DMS114 treated with DMSO at 0.1 percent for 48 hours (cell line): ENCODE measurements around the gene FREM1.

Source experiments
- DNase-seq: peaks from one replicate; lab custom pipeline; 2025; ENCODE audit not compliant: unreplicated experiment; lab: John Stamatoyannopoulos, UW

Gene FREM1

DNA sequence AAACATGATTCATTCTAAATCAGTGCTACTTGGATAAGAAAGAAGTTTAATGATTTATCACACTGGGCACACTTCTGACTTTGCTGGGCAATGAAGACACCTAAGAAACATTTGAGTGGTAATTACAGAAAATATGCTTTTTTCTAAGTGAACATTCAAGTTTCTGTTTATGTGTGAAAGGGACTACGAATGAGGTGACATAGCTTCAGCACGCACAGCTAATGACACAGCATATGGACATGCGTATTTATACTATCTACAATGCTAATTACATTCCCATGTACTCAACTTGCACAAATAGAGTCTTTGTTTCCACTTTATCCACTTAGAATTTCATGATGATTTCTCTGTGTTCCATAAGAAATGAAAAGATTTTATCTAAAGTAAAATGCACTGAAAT lies 40.6 kb downstream of the FREM1 start:
- no peak for DNase-seq

GRCh38 chr9:14868772-14869583 lies 41.2 kb downstream of the FREM1 start:
- DNase-seq: no peak

- no peak for DNase-seq
Observed at GRCh38 chr9:14868418-14868771, 41.8 kb downstream of the FREM1 start.

DNA sequence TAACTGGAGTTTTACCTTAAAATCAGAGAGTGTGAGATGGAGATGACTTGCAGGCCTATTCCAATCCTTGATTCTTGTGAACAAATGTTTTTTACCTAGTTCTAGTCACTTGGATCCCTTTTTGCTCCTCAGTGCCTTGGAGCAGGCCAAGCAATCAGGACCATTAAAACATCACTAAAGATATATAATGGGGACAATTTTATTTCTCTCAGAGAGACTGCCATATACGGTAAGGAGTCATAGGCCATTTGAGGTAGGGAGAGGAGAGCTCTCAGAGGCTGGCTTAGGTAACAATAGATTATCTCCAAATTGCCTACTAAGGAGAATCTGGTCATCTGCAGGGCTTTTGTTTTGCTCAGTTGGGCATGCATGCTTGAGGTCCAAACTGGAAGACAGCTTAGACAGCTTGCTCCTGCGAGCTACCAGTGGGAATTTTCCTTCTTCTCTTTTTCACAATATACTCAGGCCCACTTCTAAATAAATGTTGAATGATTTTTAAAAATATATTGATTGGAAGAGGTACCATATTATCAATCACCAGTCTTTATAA lies 44.0 kb downstream of the FREM1 start:
- DNase-seq: no peak

- DNase-seq: no peak
Observed at GRCh38 chr9:14864309-14864708, 45.9 kb downstream of the FREM1 start.

DNA sequence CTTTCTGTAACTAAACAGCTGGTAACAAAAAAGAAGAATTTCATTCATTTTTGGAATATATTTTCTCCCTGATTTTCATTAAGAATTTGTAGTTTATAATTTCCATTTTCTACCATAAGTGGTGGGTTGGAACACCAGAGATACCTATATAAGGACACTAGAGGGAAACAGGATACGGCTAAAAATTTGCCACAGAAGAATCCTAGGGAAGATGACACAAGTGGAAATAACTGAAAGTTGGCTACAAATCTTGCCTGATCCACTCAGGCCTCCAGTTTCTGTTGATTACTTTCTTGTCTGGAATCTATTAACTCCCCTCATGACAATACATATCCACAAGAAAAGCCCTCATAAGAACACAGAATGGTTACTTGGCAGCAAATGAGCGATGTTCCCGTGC lies 46.8 kb downstream of the FREM1 start:
- DNase-seq: no peak

- no peak for DNase-seq
Observed at GRCh38 chr9:14857449-14858305, 52.6 kb downstream of the FREM1 start.

GRCh38 chr9:14849851-14850250 lies 60.4 kb downstream of the FREM1 start:
- no peak for DNase-seq

DNA sequence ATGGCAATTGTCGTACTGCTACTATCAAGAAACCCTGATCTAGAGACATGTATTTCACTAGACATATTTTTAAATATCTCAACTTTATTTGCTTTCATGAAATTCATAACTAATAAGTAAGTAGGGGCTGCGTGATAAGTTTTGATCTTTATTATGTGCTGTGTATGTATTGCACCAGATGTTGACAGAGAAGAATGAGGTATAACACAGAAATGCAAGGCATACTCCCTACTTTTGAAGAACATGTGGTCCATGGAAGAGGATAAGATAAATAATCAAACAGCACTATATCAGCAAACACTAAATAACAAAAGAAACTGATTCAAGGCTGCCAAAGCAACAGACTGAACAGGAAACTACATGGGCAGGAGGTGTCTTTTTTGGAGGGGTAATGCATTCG lies 60.9 kb downstream of the FREM1 start:
- DNase-seq: no peak

DNA sequence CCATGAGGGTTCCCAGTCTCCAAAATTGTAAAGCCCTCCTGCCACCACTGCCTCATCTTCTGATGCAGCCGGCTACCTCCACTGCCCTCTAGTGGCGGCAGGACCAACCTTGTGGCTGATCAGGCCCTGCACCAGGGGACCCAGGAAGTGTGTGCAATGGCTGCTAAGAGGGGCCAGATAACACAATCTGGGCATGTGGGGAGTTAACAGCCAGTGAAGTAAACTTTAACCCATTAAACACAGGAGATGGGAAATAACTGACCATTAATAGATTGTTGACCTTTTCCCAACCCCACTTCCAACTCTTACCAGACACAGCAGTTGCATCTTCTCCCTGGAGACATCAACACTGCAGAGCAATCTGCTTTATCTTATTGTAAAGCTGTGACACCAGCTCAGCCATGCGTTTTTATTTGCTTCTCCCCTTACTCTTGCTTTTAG lies 63.3 kb downstream of the FREM1 start:
- no peak for DNase-seq

DNA sequence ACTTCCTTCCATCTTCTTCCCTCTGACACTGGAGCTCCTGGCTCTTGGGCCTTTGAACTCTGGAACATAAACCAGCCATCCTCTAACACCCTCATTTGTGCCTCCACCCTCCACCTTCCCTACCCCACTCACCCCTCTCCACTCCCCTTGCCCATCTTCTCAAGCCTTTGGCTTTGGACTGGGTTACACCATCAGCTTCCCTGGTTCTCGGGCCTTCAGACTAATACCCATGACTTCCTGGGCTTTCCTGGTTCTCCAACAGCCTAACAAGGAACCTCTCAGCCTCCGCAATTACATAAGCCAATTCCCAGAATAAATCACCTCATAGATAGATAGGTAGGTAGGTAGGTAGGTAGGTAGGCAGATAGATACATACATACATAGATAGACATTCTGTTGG lies 67.1 kb downstream of the FREM1 start:
- no peak for DNase-seq

- DNase-seq: no peak
Observed at GRCh38 chr9:14842269-14842668, 68.0 kb downstream of the FREM1 start.

DNA sequence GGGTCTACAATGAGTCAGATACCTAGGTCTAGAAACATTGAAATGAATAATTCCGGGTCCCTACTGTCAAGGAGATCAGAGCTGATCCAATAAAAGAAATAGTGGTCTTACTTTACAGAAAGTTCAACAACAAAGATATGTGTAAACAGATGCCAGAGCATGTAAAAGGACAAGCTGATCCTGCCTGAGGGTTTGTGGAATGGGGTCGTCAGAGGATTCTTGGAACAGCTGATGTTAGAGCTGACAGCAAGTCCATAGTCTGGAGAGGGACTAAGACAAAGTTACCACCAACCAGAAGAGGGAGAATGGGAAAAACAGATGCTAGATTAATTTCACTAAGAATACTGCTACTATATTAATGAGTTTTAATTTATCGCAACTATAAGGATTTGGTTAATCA lies 71.5 kb downstream of the FREM1 start:
- no peak for DNase-seq

DNA sequence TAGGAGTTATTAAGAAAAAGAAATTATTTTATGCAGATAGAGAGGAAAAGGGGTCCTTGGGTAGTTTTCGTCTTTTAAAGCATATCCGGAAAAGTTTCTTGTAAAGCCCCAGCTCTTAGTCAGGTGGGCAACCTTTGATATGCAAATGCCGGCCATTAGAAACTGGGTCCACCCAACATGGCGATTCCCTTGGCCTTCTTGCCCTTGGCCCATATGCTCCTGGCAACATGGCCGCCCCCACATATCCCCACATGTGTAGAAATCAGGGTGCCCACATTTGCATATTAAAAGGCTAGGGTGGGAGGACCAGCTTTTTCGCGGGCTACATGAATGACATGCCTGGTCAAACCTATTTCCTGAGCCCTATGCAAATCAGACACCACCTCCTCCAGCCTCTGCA lies 73.3 kb downstream of the FREM1 start:
- DNase-seq: no peak

DNA sequence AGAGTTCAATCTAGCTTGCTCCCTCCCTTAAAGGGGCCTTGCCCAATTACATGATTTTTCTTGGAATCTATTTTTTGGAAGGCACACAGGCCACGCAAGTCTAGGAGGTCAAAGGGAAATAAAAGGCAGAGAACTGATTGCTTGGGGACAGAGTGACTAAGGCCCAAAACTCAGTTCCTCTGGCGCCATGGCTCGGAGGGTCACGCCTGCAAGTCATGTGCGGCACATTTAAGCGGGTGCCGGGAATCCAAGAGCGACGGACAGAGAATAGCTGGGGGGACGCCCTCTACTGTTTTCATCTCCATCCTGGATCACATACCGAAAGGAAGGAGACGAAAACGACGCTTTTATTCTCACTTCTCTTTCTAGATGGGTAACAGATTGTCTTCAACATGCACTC lies 78.6 kb downstream of the FREM1 start:
- no peak for DNase-seq

DNA sequence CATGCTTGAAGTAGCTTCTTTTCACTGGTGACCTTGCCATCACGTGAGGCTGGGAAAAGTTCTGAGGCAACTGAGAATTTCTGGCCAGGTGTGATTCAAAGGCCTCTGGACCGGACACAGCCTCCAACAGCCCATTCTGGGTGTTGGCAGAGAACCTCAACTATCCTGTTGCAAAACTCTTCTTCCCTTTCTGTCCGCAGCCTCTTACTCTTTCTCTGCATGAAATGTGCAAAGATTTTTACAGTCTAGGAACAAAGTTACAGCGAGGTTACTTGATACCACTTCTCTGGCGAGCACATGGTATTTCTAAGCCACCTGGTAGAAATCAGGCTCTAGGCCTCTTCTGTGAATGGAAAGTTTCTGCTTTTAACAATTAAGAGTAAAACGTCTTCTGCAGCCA lies 79.2 kb downstream of the FREM1 start:
- DNase-seq: no peak

DNA sequence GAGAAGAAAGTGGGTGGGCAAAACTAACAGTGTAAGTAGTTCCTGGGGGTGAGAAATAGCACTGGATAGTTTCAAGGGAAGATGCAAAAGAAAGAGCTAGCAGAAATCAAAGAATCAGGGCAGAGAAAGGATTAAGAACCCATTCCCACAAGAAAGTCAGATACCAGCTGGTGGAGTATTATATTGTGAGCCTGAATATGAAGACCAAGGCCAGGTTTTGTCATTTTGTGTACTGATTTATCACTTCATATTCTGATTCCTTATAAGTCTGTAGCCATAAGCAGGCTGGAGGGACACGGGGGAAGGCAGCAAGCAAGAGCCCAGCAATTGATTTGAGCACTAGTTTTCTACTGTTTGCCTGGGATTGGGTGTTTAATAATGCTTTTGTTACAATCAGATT lies 80.2 kb downstream of the FREM1 start:
- no peak for DNase-seq

DNA sequence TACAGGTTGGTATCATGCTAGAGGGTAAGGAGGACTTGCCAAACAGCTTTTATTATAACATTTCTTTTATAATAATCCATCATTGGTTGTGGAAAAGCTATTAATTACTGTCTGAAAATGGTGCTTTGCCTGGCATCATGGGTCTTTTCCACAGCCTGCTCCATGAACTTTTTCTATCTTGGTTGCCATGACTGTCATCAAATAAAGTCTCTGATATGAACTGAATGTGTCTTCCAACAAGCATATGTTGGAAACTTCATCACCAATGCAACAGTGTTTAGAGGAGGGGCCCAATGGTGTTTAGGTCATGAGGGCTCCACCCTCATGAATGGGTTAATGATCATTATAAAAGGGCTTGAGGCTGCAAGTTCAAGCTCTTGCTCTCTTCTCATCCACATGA lies 81.0 kb downstream of the FREM1 start:
- no peak for DNase-seq

GRCh38 chr9:14827805-14828204 lies 82.4 kb downstream of the FREM1 start:
- DNase-seq: no peak

DNA sequence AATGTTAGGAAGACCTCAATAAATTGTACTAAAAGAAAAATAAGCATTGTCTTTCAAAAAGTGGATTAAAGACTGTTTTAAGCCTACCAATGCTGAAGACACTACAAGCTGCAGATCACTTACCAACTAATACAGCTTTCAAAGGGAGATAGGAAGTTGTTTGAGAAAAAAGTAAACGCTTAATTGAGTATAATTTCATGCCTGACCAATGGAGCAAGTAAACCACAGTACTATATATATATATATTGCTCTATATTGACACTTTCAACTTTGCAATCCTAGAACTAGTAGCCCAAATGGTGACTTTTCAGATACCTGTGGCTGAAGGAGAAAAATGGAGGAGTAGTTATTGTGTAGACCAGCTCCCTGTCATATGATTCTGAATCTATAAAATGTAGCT lies 85.7 kb downstream of the FREM1 start:
- DNase-seq: no peak

GRCh38 chr9:14823800-14824199 lies 86.4 kb downstream of the FREM1 start:
- DNase-seq: no peak

- no peak for DNase-seq
Observed at GRCh38 chr9:14822666-14823065, 87.6 kb downstream of the FREM1 start.
